GM18868 (cell line): ENCODE results near the gene MYCBP2.

Source experiments
- ATAC-seq: cut with Tn5 transposase; IDR thresholded peaks from one replicate; pipeline ENCODE4 v1.9.1; 2021; ENCODE audit warnings: mild to moderate bottlenecking, moderate library complexity; ENCODE audit not compliant: unreplicated experiment

Gene MYCBP2

DNA sequence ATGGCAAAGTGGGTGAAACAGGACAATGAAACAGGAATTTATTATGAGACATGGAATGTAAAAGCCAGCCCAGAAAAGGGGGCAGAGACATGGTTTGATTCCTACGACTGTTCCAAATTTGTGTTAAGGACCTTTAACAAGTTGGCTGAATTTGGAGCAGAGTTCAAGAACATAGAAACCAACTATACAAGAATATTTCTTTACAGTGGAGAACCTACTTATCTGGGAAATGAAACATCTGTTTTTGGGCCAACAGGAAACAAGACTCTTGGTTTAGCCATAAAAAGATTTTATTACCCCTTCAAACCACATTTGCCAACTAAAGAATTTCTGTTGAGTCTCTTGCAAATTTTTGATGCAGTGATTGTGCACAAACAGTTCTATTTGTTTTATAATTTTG, 326.4 kb downstream of the MYCBP2 start:
- no peak for ATAC-seq
